Measurements from ENCODE around the gene UBR1. TPM values are rescaled to one million over a fixed set of nuclear protein-coding genes. Genes with fewer than 3 reads are reported as not detected.

The UBR1 gene
- total and polyA plus RNA-seq, 10 of the 15 experiments (the other 5 are each of a cell fraction or from before 2014, with no cell fraction given): 4.5 to 27.5 (median 16.7) TPM

GRCh38 chr15:43121863-43122262 is 16.0 kb upstream of the UBR1 start:
- ATAC-seq: no peak
- no peak overlapping the region for H3K4me3 ChIP-seq
- no peak overlapping the region for H3K4me2 ChIP-seq (ENCODE audit: control insufficient read depth, insufficient read depth)
- H3K27ac ChIP-seq (ENCODE audit: control insufficient read depth, insufficient read depth): no peak overlapping the region
- H3K36me3 ChIP-seq (ENCODE audit: control insufficient read depth in 2 of 2, insufficient read depth in 2 of 2, low read length in 1 of 2): no peaks in the 10 kb centered on the region
- intact Hi-C loops (cut with micrococcal nuclease; ENCODE audit: unreplicated experiment): no loop called here
- H3K9me3 ChIP-seq (replicated peaks; ENCODE audit: control insufficient read depth, insufficient read depth, low read length): no peaks in the 10 kb centered on the region
- no peaks in the 10 kb centered on the region for H3K79me2 ChIP-seq (ENCODE audit: control insufficient read depth, insufficient read depth, low read length)
- ChIA-PET CTCF (interaction anchor here (1.1 to 1.5 kb wide), 4 partner anchors 15 to 164 kb away, joined by 3 to 5 read pairs (median 3); no protein-coding TSS in a partner anchor), POLR2A (interaction anchor here (0.8 to 1.0 kb wide), 2 partner anchors 10 to 20 kb away, joined by 3 to 4 read pairs; no protein-coding TSS in a partner anchor), SMC1A (ENCODE audit: uncharacterized antibody, unreplicated experiment) (interaction anchor here (0.7 to 2.0 kb wide), 5 partner anchors 11 to 23 kb away, joined by 3 to 9 read pairs (median 3); partner anchors contain the start of genes TMEM62 and UBR1), RAD21 (ENCODE audit: unreplicated experiment) (interaction anchor here (0.7 to 1.4 kb wide), 2 partner anchors 11 to 104 kb away, joined by 3 to 4 read pairs; no protein-coding TSS in a partner anchor)
- no peak overlapping the region for H2AFZ ChIP-seq (ENCODE audit: control insufficient read depth, low read depth, low read length)
- TF ChIP-seq KAT2A (conservative IDR thresholded peaks at IDR 0.05; ENCODE audit: control insufficient read depth, low read depth, low read length): no peak
- TF ChIP-seq ZBTB40 (IDR thresholded peaks at IDR 0.05; ENCODE audit: borderline replicate concordance): peak; percentile 40
- H4K20me1 ChIP-seq (ENCODE audit: control insufficient read depth, insufficient read depth): no peaks in the 10 kb centered on the region
- in situ Hi-C loops (cut with MboI): no loop called here
- no TSS peak for BruUV-seq (replicated peaks)
- H3K4me1 ChIP-seq (ENCODE audit: control insufficient read depth, insufficient read depth, low read length): peaks cover 7% of the 10 kb centered on the region
- WGBS (ENCODE audit: insufficient coverage, insufficient replicate concordance, low lambda C conversion rate, missing lambda C conversion rate): 62% methylated on average over 2 of the region's 2 CpGs
- no peak for DNase-seq (ENCODE audit: low read depth, low spot score)
- H3K9ac ChIP-seq (ENCODE audit: control insufficient read depth, insufficient read depth, low read length): no peak overlapping the region
- FAIRE-seq: no peak
- H3K27me3 ChIP-seq (replicated peaks in 1 of 2; ENCODE audit: control insufficient read depth in 2 of 2, insufficient read depth in 2 of 2, low read length in 1 of 2): no peaks in the 10 kb centered on the region

Data from GM12878 (cell line).